ENCODE measurements around the gene GRXCR2.
"Not testable (repeated sequence)": the region's sequence is repeated elsewhere in the genome, so short reads cannot be mapped to it uniquely, and the experiment has no call there.

The GRXCR2 gene

GRCh38 chr5:145872914-145873313 is at the start of gene GRXCR2:
GRXCR2 (minus strand) TSS chr5:145873014; CDS start chr5:145872968, 46 bp downstream.
- DNase-seq: no peak

GRCh38 chr5:145922059-145922458 is 49.2 kb upstream of the GRXCR2 start:
- no peak for DNase-seq

- DNase-seq: no peak
Observed at GRCh38 chr5:145921211-145921610, 48.4 kb upstream of the GRXCR2 start.

- DNase-seq: no peak
Observed at GRCh38 chr5:145920542-145921210, 47.9 kb upstream of the GRXCR2 start.

- DNase-seq: no peak
Observed at GRCh38 chr5:145919413-145919812, 46.6 kb upstream of the GRXCR2 start.

GRCh38 chr5:145918397-145918796 is 45.6 kb upstream of the GRXCR2 start:
- DNase-seq: no peak

- DNase-seq: no peak
Observed at GRCh38 chr5:145917288-145917687, 44.5 kb upstream of the GRXCR2 start.

GRCh38 chr5:145915970-145916638 is 43.3 kb upstream of the GRXCR2 start:
- DNase-seq: no peak

- DNase-seq: no peak
Observed at GRCh38 chr5:145913701-145914100, 40.9 kb upstream of the GRXCR2 start.

GRCh38 chr5:145912594-145912993 is 39.8 kb upstream of the GRXCR2 start:
- no peak for DNase-seq

GRCh38 chr5:145912019-145912418 is 39.2 kb upstream of the GRXCR2 start:
- no peak for DNase-seq

- DNase-seq: no peak
Observed at GRCh38 chr5:145911164-145911563, 38.4 kb upstream of the GRXCR2 start.

GRCh38 chr5:145908206-145908960 is 35.6 kb upstream of the GRXCR2 start:
- DNase-seq: no peak

GRCh38 chr5:145906401-145906800 is 33.6 kb upstream of the GRXCR2 start:
- DNase-seq: no peak

- no peak for DNase-seq
Observed at GRCh38 chr5:145904743-145905142, 31.9 kb upstream of the GRXCR2 start.

- DNase-seq: no peak
Observed at GRCh38 chr5:145903867-145904266, 31.1 kb upstream of the GRXCR2 start.

- no peak for DNase-seq
Observed at GRCh38 chr5:145903113-145903512, 30.3 kb upstream of the GRXCR2 start.

- no peak for DNase-seq
Observed at GRCh38 chr5:145902421-145902820, 29.6 kb upstream of the GRXCR2 start.

- no peak for DNase-seq
Observed at GRCh38 chr5:145898171-145898570, 25.4 kb upstream of the GRXCR2 start.

GRCh38 chr5:145891378-145891777 is 18.6 kb upstream of the GRXCR2 start:
- DNase-seq: not testable (repeated sequence)

GRCh38 chr5:145889611-145890010 is 16.8 kb upstream of the GRXCR2 start:
- DNase-seq: no peak

GRCh38 chr5:145887976-145888574 is 15.3 kb upstream of the GRXCR2 start:
- DNase-seq: no peak

- no peak for DNase-seq
Observed at GRCh38 chr5:145887217-145887616, 14.4 kb upstream of the GRXCR2 start.

GRCh38 chr5:145874765-145875164 is 2.0 kb upstream of the GRXCR2 start:
- no peak for DNase-seq
